Neural cell (in vitro differentiated cells): Measurements from ENCODE around the gene LY6G6D. TPM values are rescaled to one million over a fixed set of nuclear protein-coding genes. Genes with fewer than 3 reads are reported as not detected.

Experiments used
- H2AFZ ChIP-seq: fragments of 200-600, 300-800 bp; sonication (generic), shearing (Covaris generic); 2 replicates; pipeline ENCODE4 v1.6.0; 2014; ENCODE audit warnings: low read depth, mild to moderate bottlenecking, antibody characterized with exemption, low read length, moderate library complexity
- H3F3A ChIP-seq: fragments of 200-600 bp; shearing (Covaris generic); 2 replicates; pipeline ENCODE4 v1.6.1; 2016; ENCODE audit warnings: mild to moderate bottlenecking, moderate library complexity, mixed read lengths, antibody characterized with exemption, low read length; ENCODE audit not compliant: insufficient read depth, poor library complexity, severe bottlenecking
- H3K27ac ChIP-seq: fragments of 200-600, 300-800 bp; sonication (generic), shearing (Covaris generic); 2 replicates; pipeline ENCODE4 v1.5.1; 2014; ENCODE audit warnings: mild to moderate bottlenecking, low read length, moderate library complexity
- H3K27me3 ChIP-seq: fragments of 300-800, 200-600 bp; sonication (generic), shearing (Covaris generic); 2 replicates; pipeline ENCODE4 v1.6.0; 2014; ENCODE audit warnings: mild to moderate bottlenecking, low read depth, low read length, moderate library complexity; ENCODE audit not compliant: insufficient read depth
- H3K36me3 ChIP-seq: fragments of 300-800, 200-600 bp; sonication (generic), shearing (Covaris generic); 2 replicates; pipeline ENCODE4 v1.5.1; 2014; ENCODE audit warnings: mild to moderate bottlenecking, antibody characterized with exemption, low read length, moderate library complexity; ENCODE audit not compliant: insufficient read depth
- H3K4me2 ChIP-seq: fragments of 300-800, 200-600 bp; sonication (generic), shearing (Covaris generic); 2 replicates; pipeline ENCODE4 v1.6.0; 2014; ENCODE audit warnings: mild to moderate bottlenecking, low read length
- H3K4me3 ChIP-seq: fragments of 300-800, 200-600 bp; sonication (generic), shearing (Covaris generic); 2 replicates; pipeline ENCODE4 v1.5.1; 2014; ENCODE audit warnings: mild to moderate bottlenecking, low read length, moderate library complexity
- H3K79me2 ChIP-seq: fragments of 200-600 bp; shearing (Covaris generic); replicated peaks from 2 replicates; pipeline ENCODE4 v1.6.0; 2014; ENCODE audit warnings: mild to moderate bottlenecking, low read length, moderate library complexity; ENCODE audit not compliant: insufficient read depth
- H3K9ac ChIP-seq: fragments of 300-800, 200-600 bp; sonication (generic), shearing (Covaris generic); 2 replicates; pipeline ENCODE4 v1.6.1; 2016; ENCODE audit warnings: mild to moderate bottlenecking, low read length, mixed read lengths
- H3K9me2 ChIP-seq: fragments of 200-600 bp; shearing (Covaris generic); 2 replicates; pipeline ENCODE4 v1.6.1; 2016; ENCODE audit warnings: mild to moderate bottlenecking, low read length, mixed read lengths; ENCODE audit not compliant: insufficient read depth
- H3K9me3 ChIP-seq: fragments of 200-600, 300-800 bp; sonication (generic), shearing (Covaris generic); 2 replicates; pipeline ENCODE4 v1.6.1; 2016; ENCODE audit warnings: mild to moderate bottlenecking, mixed run types, low read length, moderate library complexity, mixed read lengths
- H4K20me1 ChIP-seq: fragments of 200-600 bp; shearing (Covaris generic); 2 replicates; pipeline ENCODE4 v1.6.1; 2016; ENCODE audit warnings: mild to moderate bottlenecking, mixed run types; ENCODE audit not compliant: insufficient read depth
- CTCF ChIP-seq: fragments of 450-650 bp; IDR thresholded peaks from 2 replicates; pipeline ENCODE4 v1.5.1; 2014; ENCODE audit warnings: antibody characterized with exemption, mild to moderate bottlenecking, moderate library complexity; ENCODE audit not compliant: poor library complexity, severe bottlenecking
- EP300 ChIP-seq: fragments of 450-650 bp; conservative IDR thresholded peaks from 2 replicates; pipeline ENCODE4 v1.6.1; 2014; ENCODE audit warnings: antibody characterized with exemption, mild to moderate bottlenecking, moderate library complexity; ENCODE audit not compliant: poor library complexity, severe bottlenecking
- EZH2 ChIP-seq: fragments of 200-600, 300-800 bp; shearing (Covaris generic), sonication (generic); IDR thresholded peaks from 2 replicates; pipeline ENCODE4 v1.6.1; 2014; ENCODE audit warnings: antibody characterized with exemption, low read length, borderline replicate concordance, mild to moderate bottlenecking; ENCODE audit not compliant: insufficient read depth, poor library complexity, severe bottlenecking
- MXI1 ChIP-seq: fragments of 450-650 bp; conservative IDR thresholded peaks from 2 replicates; pipeline ENCODE4 v1.6.1; 2014; ENCODE audit warnings: antibody characterized with exemption, mild to moderate bottlenecking; ENCODE audit not compliant: poor library complexity, severe bottlenecking
- POLR2AphosphoS5 ChIP-seq: IDR thresholded peaks from 2 replicates; pipeline ENCODE4 v1.6.1; 2012
- RAD21 ChIP-seq: fragments of 450-650 bp; conservative IDR thresholded peaks from 2 replicates; pipeline ENCODE4 v1.6.1; 2014; ENCODE audit warnings: antibody characterized with exemption, mild to moderate bottlenecking, moderate library complexity
- SMC3 ChIP-seq: fragments of 450-650 bp; conservative IDR thresholded peaks from 2 replicates; pipeline ENCODE4 v1.6.1; 2014; ENCODE audit warnings: antibody characterized with exemption, mild to moderate bottlenecking, moderate library complexity; ENCODE audit not compliant: poor library complexity
- TAF1 ChIP-seq: IDR thresholded peaks from 2 replicates; pipeline ENCODE4 v1.6.1; 2012; ENCODE audit warnings: low read depth
- polyA plus RNA-seq: library from polyadenylated mRNA; depleted of rRNA; stranded (reverse); fragments of >200 nt; gene quantifications from 2 replicates; pipeline ENCODE4 v1.2.3, GENCODE V29; 2014
- TF ChIP-seq, protein P1 (sequence below): IDR thresholded peaks from 2 replicates; pipeline ENCODE4 v1.6.1; 2012; ENCODE audit warnings: borderline replicate concordance

Gene LY6G6D
- polyA plus RNA-seq, 1 donor from 2014 or later, result not detected

GRCh38 chr6:31740397-31741223 is 25.5 kb downstream of the LY6G6D start:
- peak overlapping the region; percentile 25 for H3K9ac ChIP-seq

GRCh38 chr6:31741815-31742214 is 26.7 kb downstream of the LY6G6D start:
- no peak overlapping the region for H3K4me2 ChIP-seq
- no peaks in the 10 kb centered on the region for H4K20me1 ChIP-seq
- no peak overlapping the region for H3K9ac ChIP-seq
- H3K9me3 ChIP-seq, result no peaks in the 10 kb centered on the region
- no peaks in the 10 kb centered on the region for H3F3A ChIP-seq
- TF ChIP-seq CTCF (no peak), POLR2AphosphoS5 (no peak), RAD21 (no peak)
- no peaks in the 10 kb centered on the region for H3K79me2 ChIP-seq
- H2AFZ ChIP-seq, result no peak overlapping the region
- no peak overlapping the region for H3K27ac ChIP-seq
- no peaks in the 10 kb centered on the region for H3K36me3 ChIP-seq
- no peak overlapping the region for H3K4me3 ChIP-seq
- H3K27me3 ChIP-seq, result no peaks in the 10 kb centered on the region
- H3K9me2 ChIP-seq, result no peaks in the 10 kb centered on the region

More at GRCh38 chr6:31740397-31741223, 25.5 kb downstream of the LY6G6D start:
- Histone ChIP-seq H3K4me2 (no peak overlapping the region), H3F3A (no peaks in the 10 kb centered on the region), H3K79me2 (no peaks in the 10 kb centered on the region), H3K4me3 (peak overlapping the region; percentile 66), H4K20me1 (no peaks in the 10 kb centered on the region), H3K27ac (no peak overlapping the region), H3K36me3 (no peaks in the 10 kb centered on the region), H3K27me3 (no peaks in the 10 kb centered on the region), H2AFZ (peak overlapping the region; percentile 42), H3K9me3 (no peaks in the 10 kb centered on the region), H3K9me2 (no peaks in the 10 kb centered on the region)
- TF ChIP-seq CTCF (no peak), EZH2 (no peak), TAF1 (no peak), RAD21 (no peak), EP300 (no peak), MXI1 (no peak), SMC3 (no peak), POLR2AphosphoS5 (no peak)
- TF ChIP-seq, protein P1, sequence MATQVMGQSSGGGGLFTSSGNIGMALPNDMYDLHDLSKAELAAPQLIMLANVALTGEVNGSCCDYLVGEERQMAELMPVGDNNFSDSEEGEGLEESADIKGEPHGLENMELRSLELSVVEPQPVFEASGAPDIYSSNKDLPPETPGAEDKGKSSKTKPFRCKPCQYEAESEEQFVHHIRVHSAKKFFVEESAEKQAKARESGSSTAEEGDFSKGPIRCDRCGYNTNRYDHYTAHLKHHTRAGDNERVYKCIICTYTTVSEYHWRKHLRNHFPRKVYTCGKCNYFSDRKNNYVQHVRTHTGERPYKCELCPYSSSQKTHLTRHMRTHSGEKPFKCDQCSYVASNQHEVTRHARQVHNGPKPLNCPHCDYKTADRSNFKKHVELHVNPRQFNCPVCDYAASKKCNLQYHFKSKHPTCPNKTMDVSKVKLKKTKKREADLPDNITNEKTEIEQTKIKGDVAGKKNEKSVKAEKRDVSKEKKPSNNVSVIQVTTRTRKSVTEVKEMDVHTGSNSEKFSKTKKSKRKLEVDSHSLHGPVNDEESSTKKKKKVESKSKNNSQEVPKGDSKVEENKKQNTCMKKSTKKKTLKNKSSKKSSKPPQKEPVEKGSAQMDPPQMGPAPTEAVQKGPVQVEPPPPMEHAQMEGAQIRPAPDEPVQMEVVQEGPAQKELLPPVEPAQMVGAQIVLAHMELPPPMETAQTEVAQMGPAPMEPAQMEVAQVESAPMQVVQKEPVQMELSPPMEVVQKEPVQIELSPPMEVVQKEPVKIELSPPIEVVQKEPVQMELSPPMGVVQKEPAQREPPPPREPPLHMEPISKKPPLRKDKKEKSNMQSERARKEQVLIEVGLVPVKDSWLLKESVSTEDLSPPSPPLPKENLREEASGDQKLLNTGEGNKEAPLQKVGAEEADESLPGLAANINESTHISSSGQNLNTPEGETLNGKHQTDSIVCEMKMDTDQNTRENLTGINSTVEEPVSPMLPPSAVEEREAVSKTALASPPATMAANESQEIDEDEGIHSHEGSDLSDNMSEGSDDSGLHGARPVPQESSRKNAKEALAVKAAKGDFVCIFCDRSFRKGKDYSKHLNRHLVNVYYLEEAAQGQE, result no peak
